Spleen (tissue), 11 donors: ENCODE measurements around the gene EVA1C. TPM values are rescaled to one million over a fixed set of nuclear protein-coding genes. Genes with fewer than 3 reads are reported as not detected.

Source experiments
- DNase-seq: peaks from one replicate; pipeline ENCODE4 v3.0.0-alpha.2; 2020
- H3K27ac ChIP-seq, 8 donors: fragments of 200-600 bp; sonication (generic) in 7 of 8; 1 replicate in 4 of 8; 2 replicates in 4 of 8; pipeline versions ENCODE4 v1.5.0 to v1.8.0; 2016 to 2021; ENCODE audit warnings: inconsistent platforms in 4 of 8, mild to moderate bottlenecking in 4 of 8, moderate library complexity in 1 of 8
- H3K27me3 ChIP-seq, 7 donors: fragments of 200-600 bp; sonication (generic) in 6 of 7; replicated peaks in 1 of 7; 1 replicate in 4 of 7; 2 replicates in 3 of 7; pipeline versions ENCODE4 v1.5.0 to v1.8.0; 2016 to 2021; ENCODE audit warnings: inconsistent platforms in 3 of 7, mild to moderate bottlenecking in 1 of 7
- H3K36me3 ChIP-seq, 6 donors: fragments of 200-600 bp; sonication (generic) in 5 of 6; 1 replicate in 4 of 6; 2 replicates in 2 of 6; pipeline versions ENCODE4 v1.5.0 to v1.8.0; 2016 to 2021; ENCODE audit warnings: inconsistent platforms in 2 of 6
- H3K4me1 ChIP-seq, 6 donors: fragments of 200-600 bp; sonication (generic) in 5 of 6; 1 replicate in 3 of 6; 2 replicates in 3 of 6; pipeline versions ENCODE4 v1.5.0 to v1.8.0; 2016 to 2021; ENCODE audit warnings: inconsistent platforms in 3 of 6
- H3K4me3 ChIP-seq, 8 donors: fragments of 200-600 bp; sonication (generic) in 7 of 8; 1 replicate in 4 of 8; 2 replicates in 4 of 8; pipeline versions ENCODE4 v1.5.0 to v1.8.0; 2016 to 2021; ENCODE audit warnings: inconsistent platforms in 4 of 8, mild to moderate bottlenecking in 4 of 8, moderate library complexity in 2 of 8
- H3K9me3 ChIP-seq, 8 donors: fragments of 200-600 bp; sonication (generic) in 7 of 8; 1 replicate in 4 of 8; 2 replicates in 4 of 8; pipeline versions ENCODE4 v1.5.0 to v1.8.0; 2016 to 2021; ENCODE audit warnings: inconsistent platforms in 4 of 8
- POLR2A ChIP-seq, 3 donors: fragments of 450-650 bp; IDR thresholded peaks; one replicate each; pipeline ENCODE4 v1.5.1; 2017; ENCODE audit warnings: antibody characterized with exemption in 3 of 3, mild to moderate bottlenecking in 1 of 3
- POLR2AphosphoS5 ChIP-seq, 3 donors: sonication (generic); formaldehyde crosslinking; IDR thresholded peaks; one replicate each; pipeline ENCODE4 v1.5.1; 2017; ENCODE audit warnings: antibody characterized with exemption in 3 of 3
- WGBS, 5 donors: extraction: QIAGEN DNeasy Blood & Tissue Kit in 3 of 5; methylation state at CpG; one replicate each; pipeline versions ENCODE4 v1.1.5 to v1.1.7; 2013 to 2018; 5-methylcytosine and 5-hydroxymethylcytosine counted together
- intact Hi-C: fragments of 100-400 bp; cut with DNase I; formaldehyde crosslinking; loops from one replicate; pipeline ENCODE4 v1.15.0; 2023; ENCODE audit warnings: low total_unique reads
- polyA plus RNA-seq, 3 donors: library from polyadenylated mRNA; stranded (reverse); fragments of 200-250 nt; gene quantifications; one replicate each; pipeline ENCODE4 v1.2.1, GENCODE V29; 2013
- total RNA-seq, 7 donors: library from RNA; depleted of rRNA in 3 of 7; stranded (reverse); fragments of >200 nt in 3 of 7; fragmentation: NEBNext Ultra II Directional in 4 of 7; extraction: Animal tissue kit (Norgen Biotek cat#: 25700) in 4 of 7; gene quantifications; one replicate each; pipeline versions ENCODE4 v1.1.0 to v1.2.1, GENCODE V29; 2016 to 2021
- TF ChIP-seq, protein P1 (sequence below), 11 experiments: fragments of 200-600 bp in 7 of 11; fragments of 450-650 bp in 4 of 11; sonication (generic) in 4 of 11; IDR thresholded peaks in 8 of 11; conservative IDR thresholded peaks in 3 of 11; 1 replicate in 7 of 11; 2 replicates in 4 of 11; pipeline versions ENCODE4 v1.4.0 to v1.8.0; 2016 to 2021; ENCODE audit warnings: antibody characterized with exemption in 11 of 11, inconsistent platforms in 4 of 11, mild to moderate bottlenecking in 1 of 11
- donor health status: healthy with polysubstance abuse.
- donor health status: DM: no; HTN: no; CAD: no; lungs with moderate emphysema.
- donor health status: DM: no; HTN: no; CAD: no.
- donor health status: Bipolar disorder and iron deficiency.
- donor health status: healthy.
- donor health status: DM: no; HTN: no; CAD: no.
- donor health status: DM: yes; HTN: yes; CAD: no.

EVA1C gene
- total and polyA plus RNA-seq, 10 donors, result 11.9 to 39.4 (median 25.4) TPM

DNA sequence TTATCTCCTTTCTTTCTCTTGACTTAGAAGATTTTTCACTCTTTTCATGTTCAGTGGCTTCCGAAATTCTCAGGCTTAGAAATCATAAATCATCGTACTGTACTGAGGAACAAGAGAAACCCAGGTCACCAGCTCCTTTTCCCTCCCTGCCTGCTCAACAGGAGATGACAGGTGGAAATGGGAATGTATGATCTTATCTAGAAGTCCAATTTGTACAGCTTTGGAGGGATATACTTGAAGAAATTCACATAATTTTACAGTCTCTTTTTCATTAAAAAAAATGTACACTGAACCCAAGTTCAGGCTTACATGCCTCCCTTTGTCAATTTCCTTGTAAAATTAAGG, 11.7 kb downstream of the EVA1C start:
- H3K4me1 ChIP-seq, result peaks cover 0 to 17% (median 0%) of the 10 kb centered on the region in 6 donors
- no peaks in the 10 kb centered on the region for H3K27me3 ChIP-seq
- no peak overlapping the region for H3K4me3 ChIP-seq
- WGBS, 5 donors, result 55 to 85% (median 82%) methylated on average over 2 of the region's 2 CpGs
- H3K27ac ChIP-seq, result no peak overlapping the region
- intact Hi-C loops, result no loop called here
- TF ChIP-seq POLR2AphosphoS5 (IDR thresholded peaks at IDR 0.05), result no peak
- H3K9me3 ChIP-seq, result peaks cover 0 to 15% (median 10%) of the 10 kb centered on the region in 8 donors
- no peaks in the 10 kb centered on the region for H3K36me3 ChIP-seq
- no peak for DNase-seq

DNA sequence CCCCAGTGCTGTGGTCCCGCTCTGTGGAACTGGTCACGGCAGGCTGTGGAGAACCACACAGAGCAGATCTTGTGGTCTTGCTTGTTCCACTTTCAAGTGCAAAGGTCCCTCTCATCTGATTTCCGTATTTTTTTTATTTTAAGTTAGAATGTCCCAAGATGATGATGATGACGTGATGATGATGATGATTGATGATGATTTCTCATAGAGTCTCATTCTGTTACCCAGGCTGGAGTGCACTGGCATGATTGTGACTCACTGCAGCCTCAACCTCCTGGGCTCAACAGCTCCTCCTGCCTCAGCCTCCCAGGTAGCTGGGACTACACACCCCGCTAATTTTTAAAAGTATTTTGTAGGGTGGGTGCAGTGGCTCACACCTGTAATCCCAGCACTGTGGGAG, 12.2 kb downstream of the EVA1C start:
- Histone ChIP-seq H3K9me3 (peaks cover 0 to 15% (median 10%) of the 10 kb centered on the region in 8 donors), H3K36me3 (no peaks in the 10 kb centered on the region), H3K27me3 (no peaks in the 10 kb centered on the region), H3K27ac (no peak overlapping the region), H3K4me1 (peaks cover 0 to 17% (median 0%) of the 10 kb centered on the region in 6 donors), H3K4me3 (no peak overlapping the region)
- no peak for DNase-seq
- 82 to 91% (median 86%) methylated on average over 5 of the region's 5 CpGs for WGBS, 5 donors
- TF ChIP-seq, protein P1, sequence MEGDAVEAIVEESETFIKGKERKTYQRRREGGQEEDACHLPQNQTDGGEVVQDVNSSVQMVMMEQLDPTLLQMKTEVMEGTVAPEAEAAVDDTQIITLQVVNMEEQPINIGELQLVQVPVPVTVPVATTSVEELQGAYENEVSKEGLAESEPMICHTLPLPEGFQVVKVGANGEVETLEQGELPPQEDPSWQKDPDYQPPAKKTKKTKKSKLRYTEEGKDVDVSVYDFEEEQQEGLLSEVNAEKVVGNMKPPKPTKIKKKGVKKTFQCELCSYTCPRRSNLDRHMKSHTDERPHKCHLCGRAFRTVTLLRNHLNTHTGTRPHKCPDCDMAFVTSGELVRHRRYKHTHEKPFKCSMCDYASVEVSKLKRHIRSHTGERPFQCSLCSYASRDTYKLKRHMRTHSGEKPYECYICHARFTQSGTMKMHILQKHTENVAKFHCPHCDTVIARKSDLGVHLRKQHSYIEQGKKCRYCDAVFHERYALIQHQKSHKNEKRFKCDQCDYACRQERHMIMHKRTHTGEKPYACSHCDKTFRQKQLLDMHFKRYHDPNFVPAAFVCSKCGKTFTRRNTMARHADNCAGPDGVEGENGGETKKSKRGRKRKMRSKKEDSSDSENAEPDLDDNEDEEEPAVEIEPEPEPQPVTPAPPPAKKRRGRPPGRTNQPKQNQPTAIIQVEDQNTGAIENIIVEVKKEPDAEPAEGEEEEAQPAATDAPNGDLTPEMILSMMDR (IDR thresholded peaks at IDR 0.05 in 8 of 11, conservative IDR thresholded peaks at IDR 0.05 in 3 of 11), result no peak
- TF ChIP-seq POLR2AphosphoS5 (IDR thresholded peaks at IDR 0.05), result no peak
- TF ChIP-seq POLR2A (IDR thresholded peaks at IDR 0.05), result no peak
- intact Hi-C loops, result no loop called here

DNA sequence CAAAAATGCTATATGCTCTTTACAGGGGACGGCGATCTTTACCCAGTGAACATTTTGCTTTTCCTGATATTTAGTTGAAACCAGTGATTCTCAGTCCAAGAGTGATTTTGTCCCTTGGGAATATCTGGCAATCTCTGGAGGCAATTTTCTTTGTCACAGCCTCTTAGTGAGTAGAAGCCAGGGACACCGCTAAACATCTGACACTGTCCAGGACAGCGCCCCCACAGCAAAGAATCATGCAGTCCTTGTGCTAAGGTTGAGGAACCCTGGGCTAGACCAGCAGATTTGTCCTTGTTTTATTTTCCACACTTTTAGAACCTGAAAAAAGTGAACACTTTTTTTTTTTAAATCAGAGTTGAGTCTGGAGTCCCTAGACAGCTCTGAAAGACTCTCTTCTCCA, 13.1 kb downstream of the EVA1C start:
- peaks cover 0 to 15% (median 11%) of the 10 kb centered on the region in 8 donors for H3K9me3 ChIP-seq
- H3K4me1 ChIP-seq, result peaks cover 0 to 17% (median 0%) of the 10 kb centered on the region in 6 donors
- whole genome bisulfite sequencing, 5 donors, result 94 to 99% (median 95%) methylated on average over 4 of the region's 4 CpGs
- H3K36me3 ChIP-seq, result no peaks in the 10 kb centered on the region
- TF ChIP-seq POLR2A (IDR thresholded peaks at IDR 0.05), result no peak
- TF ChIP-seq, protein P1 (IDR thresholded peaks at IDR 0.05 in 8 of 11, conservative IDR thresholded peaks at IDR 0.05 in 3 of 11), result no peak
- no peak for TF ChIP-seq POLR2AphosphoS5 (IDR thresholded peaks at IDR 0.05)
- H3K27ac ChIP-seq, result no peak overlapping the region
- no peaks in the 10 kb centered on the region for H3K27me3 ChIP-seq
- no peak overlapping the region for H3K4me3 ChIP-seq
- DNase-seq, result no peak
- intact Hi-C loops, result no loop called here

GRCh38 chr21:32426066-32426465, 13.6 kb downstream of the EVA1C start:
- TF ChIP-seq POLR2A (IDR thresholded peaks at IDR 0.05), result no peak
- no peak for TF ChIP-seq POLR2AphosphoS5 (IDR thresholded peaks at IDR 0.05)
- TF ChIP-seq, protein P1 (IDR thresholded peaks at IDR 0.05 in 8 of 11, conservative IDR thresholded peaks at IDR 0.05 in 3 of 11), result no peak
- intact Hi-C loops, result no loop called here
- Histone ChIP-seq H3K36me3 (no peaks in the 10 kb centered on the region), H3K27me3 (no peaks in the 10 kb centered on the region), H3K4me3 (no peak overlapping the region), H3K4me1 (peaks cover 0 to 17% (median 0%) of the 10 kb centered on the region in 6 donors), H3K9me3 (peaks cover 0 to 16% (median 12%) of the 10 kb centered on the region in 8 donors), H3K27ac (no peak overlapping the region)
- WGBS, 5 donors, result 52 to 86% (median 59%) methylated on average over 5 of the region's 5 CpGs
- DNase-seq, result no peak

GRCh38 chr21:32426592-32427051, 14.1 kb downstream of the EVA1C start:
- Histone ChIP-seq H3K27ac (no peak overlapping the region), H3K4me1 (peaks cover 0 to 17% (median 0%) of the 10 kb centered on the region in 6 donors), H3K36me3 (no peaks in the 10 kb centered on the region), H3K9me3 (peaks cover 0 to 13% (median 9%) of the 10 kb centered on the region in 8 donors), H3K27me3 (no peaks in the 10 kb centered on the region), H3K4me3 (no peak overlapping the region)
- 77 to 88% (median 83%) methylated on average over 6 of the region's 6 CpGs for WGBS, 5 donors
- DNase-seq, result no peak
- TF ChIP-seq POLR2A (IDR thresholded peaks at IDR 0.05) (no peak), POLR2AphosphoS5 (IDR thresholded peaks at IDR 0.05) (no peak)
- TF ChIP-seq, protein P1 (IDR thresholded peaks at IDR 0.05 in 8 of 11, conservative IDR thresholded peaks at IDR 0.05 in 3 of 11), result no peak
- intact Hi-C loops, result no loop called here
